MM.1S (cell line): Measurements from ENCODE around the gene NHSL2.

Source experiments
- DNase-seq: peaks from one replicate; pipeline ENCODE4 v3.0.0-alpha.2; 2015
- H2AFZ ChIP-seq: fragments of 300-600 bp; sonication (generic); 2 replicates; pipeline ENCODE4 v1.6.0; 2016; ENCODE audit warnings: antibody characterized with exemption, low read length
- H3F3A ChIP-seq: fragments of 300-600 bp; sonication (generic); 2 replicates; pipeline ENCODE4 v1.6.1; 2016; ENCODE audit warnings: mild to moderate bottlenecking, antibody characterized with exemption, low read length, moderate library complexity, mixed read lengths; ENCODE audit not compliant: insufficient read depth
- H3K27ac ChIP-seq: fragments of 300-600 bp; sonication (generic); 2 replicates; pipeline ENCODE4 v1.5.1; 2016; ENCODE audit warnings: mild to moderate bottlenecking, low read length
- H3K27me3 ChIP-seq: fragments of 300-600 bp; sonication (generic); replicated peaks from 2 replicates; pipeline ENCODE4 v1.6.0; 2016; ENCODE audit warnings: low read length; ENCODE audit not compliant: insufficient read depth
- H3K36me3 ChIP-seq: fragments of 300-600 bp; sonication (generic); replicated peaks from 2 replicates; pipeline ENCODE4 v1.6.1; 2016; ENCODE audit warnings: mild to moderate bottlenecking, low read length, mixed read lengths; ENCODE audit not compliant: insufficient read depth
- H3K4me1 ChIP-seq: fragments of 300-600 bp; sonication (generic); 2 replicates; pipeline ENCODE4 v1.6.1; 2016; ENCODE audit warnings: low read length, mixed read lengths
- H3K4me2 ChIP-seq: fragments of 300-600 bp; sonication (generic); 2 replicates; pipeline ENCODE4 v1.6.0; 2016; ENCODE audit warnings: low read depth, low read length
- H3K4me3 ChIP-seq: fragments of 300-600 bp; sonication (generic); 2 replicates; pipeline ENCODE4 v1.5.1; 2016; ENCODE audit warnings: low read length, mixed read lengths
- H3K79me2 ChIP-seq: fragments of 300-600 bp; sonication (generic); 2 replicates; pipeline ENCODE4 v1.6.1; 2016; ENCODE audit warnings: mixed run types, low read length, mixed read lengths
- H3K9ac ChIP-seq: fragments of 300-600 bp; sonication (generic); 2 replicates; pipeline ENCODE4 v1.6.1; 2016; ENCODE audit warnings: low read length, mixed read lengths
- H3K9me2 ChIP-seq: fragments of 300-600 bp; sonication (generic); replicated peaks from 2 replicates; pipeline ENCODE4 v1.6.1; 2016; ENCODE audit warnings: mild to moderate bottlenecking, low read length, mixed read lengths; ENCODE audit not compliant: insufficient read depth
- H3K9me3 ChIP-seq: fragments of 300-600 bp; sonication (generic); replicated peaks from 2 replicates; pipeline ENCODE4 v1.6.1; 2016; ENCODE audit warnings: mild to moderate bottlenecking, low read length, mixed read lengths; ENCODE audit not compliant: insufficient read depth
- H4K20me1 ChIP-seq: fragments of 300-600 bp; sonication (generic); 2 replicates; pipeline ENCODE4 v1.6.1; 2016; ENCODE audit warnings: mild to moderate bottlenecking, low read length, moderate library complexity, mixed read lengths; ENCODE audit not compliant: insufficient read depth
- CTCF ChIP-seq: fragments of 300-600 bp; sonication (generic); IDR thresholded peaks from 2 replicates; pipeline ENCODE4 v1.5.1; 2016; ENCODE audit warnings: antibody characterized with exemption, low read length, mixed read lengths
- EZH2 ChIP-seq: fragments of 300-600 bp; sonication (generic); optimal IDR thresholded peaks from 2 replicates; pipeline ENCODE3; 2017; ENCODE audit warnings: low read depth, mild to moderate bottlenecking, antibody characterized with exemption, low read length, mixed read lengths
- EZH2phosphoT487 ChIP-seq: fragments of 300-600 bp; sonication (generic); IDR thresholded peaks from 2 replicates; pipeline ENCODE4 v1.6.1; 2018; ENCODE audit warnings: antibody characterized with exemption, low read length

NHSL2 gene

GRCh38 chrX:71917621-71918343, 7.1 kb downstream of the NHSL2 start:
- Histone ChIP-seq H4K20me1 (no peaks in the 10 kb centered on the region), H2AFZ (no peak overlapping the region), H3F3A (no peaks in the 10 kb centered on the region), H3K4me1 (no peaks in the 10 kb centered on the region), H3K27me3 (no peaks in the 10 kb centered on the region), H3K9me2 (no peaks in the 10 kb centered on the region), H3K9ac (no peak overlapping the region), H3K36me3 (no peaks in the 10 kb centered on the region), H3K9me3 (no peaks in the 10 kb centered on the region), H3K79me2 (no peaks in the 10 kb centered on the region), H3K4me2 (no peak overlapping the region), H3K4me3 (no peak overlapping the region), H3K27ac (no peak overlapping the region)
- DNase-seq: no peak
- TF ChIP-seq EZH2 (no peak), CTCF (no peak), EZH2phosphoT487 (no peak)

- DNase-seq: no peak
These were observed 8.8 kb downstream of the NHSL2 start for GRCh38 chrX:71919431-71919830.

GRCh38 chrX:71919886-71920285, 9.2 kb downstream of the NHSL2 start:
- Histone ChIP-seq H2AFZ (no peak overlapping the region), H3K9ac (no peak overlapping the region), H3K9me3 (no peaks in the 10 kb centered on the region), H3K79me2 (no peaks in the 10 kb centered on the region), H3F3A (no peaks in the 10 kb centered on the region), H3K27me3 (no peaks in the 10 kb centered on the region), H3K4me2 (no peak overlapping the region), H3K27ac (no peak overlapping the region), H3K4me3 (no peak overlapping the region), H3K4me1 (no peaks in the 10 kb centered on the region), H3K9me2 (no peaks in the 10 kb centered on the region), H4K20me1 (no peaks in the 10 kb centered on the region), H3K36me3 (no peaks in the 10 kb centered on the region)
- TF ChIP-seq CTCF (no peak), EZH2 (no peak), EZH2phosphoT487 (no peak)
- DNase-seq: no peak

More at GRCh38 chrX:71919431-71919830, 8.8 kb downstream of the NHSL2 start:
- no peaks in the 10 kb centered on the region for H3F3A ChIP-seq
- no peaks in the 10 kb centered on the region for H3K79me2 ChIP-seq
- no peaks in the 10 kb centered on the region for H3K27me3 ChIP-seq
- H3K4me3 ChIP-seq: no peak overlapping the region
- no peaks in the 10 kb centered on the region for H3K4me1 ChIP-seq
- TF ChIP-seq EZH2phosphoT487 (no peak), CTCF (no peak), EZH2 (no peak)
- H3K9me2 ChIP-seq: no peaks in the 10 kb centered on the region
- H3K9ac ChIP-seq: no peak overlapping the region
- no peak overlapping the region for H3K27ac ChIP-seq
- H3K9me3 ChIP-seq: no peaks in the 10 kb centered on the region
- no peaks in the 10 kb centered on the region for H3K36me3 ChIP-seq
- H4K20me1 ChIP-seq: no peaks in the 10 kb centered on the region
- no peak overlapping the region for H3K4me2 ChIP-seq
- no peak overlapping the region for H2AFZ ChIP-seq
